HG02885 (cell line): ENCODE results near the gene ZBTB43.
"Not testable (repeated sequence)": the region's sequence is repeated elsewhere in the genome, so short reads cannot be mapped to it uniquely, and the experiment has no call there.

Experiments used
- ATAC-seq: cut with Tn5 transposase; IDR thresholded peaks from one replicate; pipeline ENCODE4 v1.9.1; 2021; ENCODE audit warnings: mild to moderate bottlenecking; ENCODE audit not compliant: unreplicated experiment, poor library complexity

Gene ZBTB43, protein sequence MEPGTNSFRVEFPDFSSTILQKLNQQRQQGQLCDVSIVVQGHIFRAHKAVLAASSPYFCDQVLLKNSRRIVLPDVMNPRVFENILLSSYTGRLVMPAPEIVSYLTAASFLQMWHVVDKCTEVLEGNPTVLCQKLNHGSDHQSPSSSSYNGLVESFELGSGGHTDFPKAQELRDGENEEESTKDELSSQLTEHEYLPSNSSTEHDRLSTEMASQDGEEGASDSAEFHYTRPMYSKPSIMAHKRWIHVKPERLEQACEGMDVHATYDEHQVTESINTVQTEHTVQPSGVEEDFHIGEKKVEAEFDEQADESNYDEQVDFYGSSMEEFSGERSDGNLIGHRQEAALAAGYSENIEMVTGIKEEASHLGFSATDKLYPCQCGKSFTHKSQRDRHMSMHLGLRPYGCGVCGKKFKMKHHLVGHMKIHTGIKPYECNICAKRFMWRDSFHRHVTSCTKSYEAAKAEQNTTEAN

DNA sequence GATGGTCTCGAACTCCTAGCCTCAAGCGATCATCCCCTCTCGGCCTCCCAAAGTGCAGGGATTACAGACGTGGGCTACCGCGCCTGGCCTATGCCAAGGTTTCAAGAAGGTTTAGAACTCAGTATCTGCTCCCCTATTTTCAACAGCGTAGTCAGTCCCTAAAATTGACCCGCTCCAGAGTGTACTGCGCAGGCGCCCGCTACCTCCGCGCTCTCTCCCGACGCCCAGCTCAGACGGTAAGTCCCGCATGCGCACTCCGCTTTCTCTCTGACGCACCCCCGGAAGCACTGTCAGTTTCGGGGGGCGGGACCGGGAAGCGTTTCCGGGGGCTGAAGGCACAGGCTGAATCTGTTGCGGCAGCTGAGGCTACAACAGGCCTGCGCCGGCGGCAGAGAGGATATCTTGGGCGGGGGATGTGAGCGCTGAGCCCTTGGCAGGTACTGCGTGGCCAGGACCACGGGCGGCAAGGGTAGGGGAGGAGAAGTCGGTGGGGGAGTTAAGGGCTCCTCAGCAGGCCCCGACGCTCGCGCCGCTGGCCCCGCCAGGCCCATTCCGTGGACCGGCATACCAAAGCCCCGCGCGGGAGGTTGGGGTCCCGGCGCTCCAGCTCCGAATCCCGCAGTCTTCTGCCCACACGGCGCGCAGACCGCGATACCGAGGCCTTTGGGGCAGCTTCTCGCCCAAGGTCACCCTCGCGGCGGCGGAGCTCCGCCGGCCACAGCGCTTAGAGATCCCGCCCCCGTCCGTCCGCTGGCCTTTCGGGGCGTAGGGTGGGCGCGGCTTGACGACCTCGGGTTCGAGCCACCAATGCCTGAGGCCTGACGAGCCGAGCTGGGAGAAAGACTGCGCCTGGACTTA, at the start of gene ZBTB43:
Gene ZBTB43, plus strand, starts transcription at position 345 of the 858 bp plus-strand sequence. CDS start 27,470 bp downstream, outside the sequence.
- peak; percentile 79 for ATAC-seq

DNA sequence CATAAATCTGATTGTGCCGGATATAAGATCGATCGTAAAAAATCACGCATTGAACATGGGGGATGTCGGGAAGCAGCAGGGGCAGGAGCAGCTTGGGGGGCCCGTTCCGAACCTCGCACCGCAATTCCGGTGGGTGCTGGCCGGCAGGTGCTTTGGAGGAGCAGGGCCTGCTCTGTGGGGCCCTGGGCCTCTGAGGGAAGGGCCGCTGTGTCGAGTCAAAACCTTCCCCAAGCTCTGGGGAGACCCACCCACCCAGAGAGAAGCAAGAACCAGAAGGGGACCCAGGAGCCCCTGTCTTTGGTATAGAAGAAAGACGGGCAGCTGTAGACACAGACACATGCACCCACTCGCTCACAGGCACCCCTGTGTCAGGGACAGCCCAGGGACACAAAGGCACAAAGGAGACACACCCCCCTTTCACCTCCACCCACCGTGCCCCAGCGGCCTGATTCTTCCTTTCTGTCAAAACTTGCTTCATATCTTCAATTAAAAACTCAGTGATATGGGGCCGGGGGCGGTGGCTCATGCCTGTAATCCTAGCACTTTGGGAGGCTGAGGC, 49.4 kb upstream of the ZBTB43 start:
- no peak for ATAC-seq

DNA sequence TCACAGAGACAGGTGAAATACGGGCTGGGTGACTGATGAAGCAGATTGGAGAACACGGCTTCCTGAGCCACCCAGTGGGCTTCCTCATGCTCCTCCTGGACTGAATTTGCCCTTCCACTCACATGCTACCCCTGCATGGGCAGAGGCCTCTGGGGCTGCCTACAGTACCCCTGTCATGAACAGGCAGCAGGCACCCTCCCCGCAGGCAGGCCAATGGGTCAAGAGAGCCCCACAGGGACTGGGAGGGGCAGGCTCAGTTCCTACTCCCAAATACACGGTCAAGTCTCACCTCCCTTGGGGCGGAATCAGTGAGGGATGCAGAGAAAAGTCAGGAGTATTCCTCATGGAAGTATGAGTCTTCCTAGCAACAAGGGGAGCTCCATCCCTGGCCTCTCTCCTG, 48.6 kb upstream of the ZBTB43 start:
- no peak for ATAC-seq

DNA sequence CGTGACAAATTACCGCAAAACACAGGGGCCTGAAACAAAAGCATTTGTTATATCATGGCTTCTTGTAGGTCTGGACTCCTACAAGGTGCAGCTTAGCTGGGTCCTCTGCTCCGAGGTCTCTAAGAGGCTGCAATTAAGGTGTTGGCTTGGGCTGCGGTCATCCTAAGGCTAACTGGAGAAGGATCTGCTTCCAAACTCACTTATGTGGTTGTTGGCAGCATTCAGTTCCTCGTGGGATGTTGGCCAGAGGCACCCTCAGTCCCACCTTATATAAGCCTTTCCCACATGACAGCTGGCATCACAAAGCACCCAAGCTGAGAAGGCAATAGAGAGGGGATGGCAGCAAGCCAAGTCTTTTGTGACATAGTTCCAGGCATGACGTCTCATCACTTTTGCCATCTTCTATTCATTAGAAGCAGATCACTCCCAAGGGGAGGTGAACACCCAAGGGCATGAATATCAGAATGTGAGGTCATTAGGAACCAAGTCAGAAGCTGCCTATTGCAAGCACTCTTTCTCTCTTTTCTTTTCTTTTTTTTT, 47.9 kb upstream of the ZBTB43 start:
- ATAC-seq = no peak

DNA sequence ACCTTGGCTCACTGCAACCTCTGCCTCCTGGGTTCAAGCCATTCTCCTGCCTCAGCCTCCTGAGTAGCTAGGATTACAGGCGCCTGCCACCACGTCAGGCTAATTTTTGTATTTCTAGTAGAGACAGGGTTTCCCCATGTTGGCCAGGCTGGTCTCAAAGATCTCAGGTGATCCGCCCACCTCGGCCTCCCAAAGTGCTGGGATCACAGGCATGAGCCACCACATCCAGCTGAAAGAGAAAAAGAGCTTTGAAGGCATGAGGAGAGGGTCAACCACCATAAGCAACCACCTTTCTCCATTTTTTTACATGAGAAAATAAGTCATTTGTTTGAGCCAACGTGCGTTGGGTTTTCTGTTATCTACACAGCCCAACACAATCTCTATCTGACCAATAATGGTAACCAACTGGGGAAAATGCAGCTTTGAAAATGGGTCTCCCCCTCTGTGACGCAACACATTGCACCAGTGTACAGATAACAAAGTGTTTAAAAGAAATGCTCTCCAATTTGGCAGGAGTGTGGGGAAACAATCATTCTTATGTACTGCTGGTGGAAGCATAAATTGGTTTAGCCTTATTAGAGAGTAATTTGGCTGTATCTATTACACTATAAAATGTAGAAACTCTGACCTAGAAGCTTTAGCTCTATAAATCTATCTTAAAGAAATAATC, 45.8 kb upstream of the ZBTB43 start:
- no peak for ATAC-seq

DNA sequence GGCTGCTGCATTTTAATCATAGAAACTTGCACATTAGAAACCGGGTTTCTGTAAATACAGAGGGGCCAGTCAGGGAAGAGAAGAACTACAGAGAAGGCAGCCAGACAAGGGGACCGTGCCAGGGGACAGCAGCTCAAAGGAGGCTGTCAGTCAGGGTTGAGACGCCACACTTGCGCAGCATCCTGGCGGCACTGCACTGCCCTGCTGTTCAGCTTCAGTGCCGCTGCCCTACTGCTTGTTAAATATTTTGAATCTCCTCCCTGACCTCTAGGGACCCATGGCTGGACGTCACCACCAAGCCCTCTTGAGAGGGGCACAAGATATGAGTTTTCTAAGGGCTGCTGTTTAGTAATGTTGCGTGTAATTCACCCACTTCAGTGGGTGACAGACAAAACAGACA, 43.6 kb upstream of the ZBTB43 start:
- no peak for ATAC-seq

DNA sequence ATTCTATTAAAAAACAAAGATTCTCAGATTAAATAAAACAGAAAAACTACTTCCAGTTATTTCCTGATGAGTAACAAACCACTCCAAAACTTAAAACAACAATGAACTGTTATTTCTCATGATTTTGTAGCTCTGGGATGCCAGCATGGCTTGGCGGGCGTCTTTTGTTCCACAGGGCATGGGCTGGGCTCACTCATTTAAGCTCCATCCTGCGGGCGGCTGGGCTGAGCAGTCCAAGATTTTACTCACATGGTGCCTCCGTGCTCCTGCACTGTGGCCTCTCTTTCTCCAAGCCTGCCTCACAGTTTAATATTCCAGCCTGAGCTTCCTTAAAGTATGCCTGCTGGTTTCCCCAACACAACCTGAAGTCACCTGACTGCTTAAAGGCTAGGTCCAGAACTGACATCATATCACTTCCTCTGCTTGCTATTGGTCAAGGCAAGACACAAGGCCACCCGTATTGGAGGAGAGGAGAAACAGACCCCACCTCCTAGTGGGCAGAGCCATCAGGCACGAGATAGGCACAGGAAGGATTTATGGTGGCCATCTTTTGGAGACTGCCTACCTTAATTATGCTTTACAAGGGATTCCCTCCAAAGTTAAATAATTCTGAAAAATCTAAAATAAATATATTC, 41.6 kb upstream of the ZBTB43 start:
- no peak for ATAC-seq

DNA sequence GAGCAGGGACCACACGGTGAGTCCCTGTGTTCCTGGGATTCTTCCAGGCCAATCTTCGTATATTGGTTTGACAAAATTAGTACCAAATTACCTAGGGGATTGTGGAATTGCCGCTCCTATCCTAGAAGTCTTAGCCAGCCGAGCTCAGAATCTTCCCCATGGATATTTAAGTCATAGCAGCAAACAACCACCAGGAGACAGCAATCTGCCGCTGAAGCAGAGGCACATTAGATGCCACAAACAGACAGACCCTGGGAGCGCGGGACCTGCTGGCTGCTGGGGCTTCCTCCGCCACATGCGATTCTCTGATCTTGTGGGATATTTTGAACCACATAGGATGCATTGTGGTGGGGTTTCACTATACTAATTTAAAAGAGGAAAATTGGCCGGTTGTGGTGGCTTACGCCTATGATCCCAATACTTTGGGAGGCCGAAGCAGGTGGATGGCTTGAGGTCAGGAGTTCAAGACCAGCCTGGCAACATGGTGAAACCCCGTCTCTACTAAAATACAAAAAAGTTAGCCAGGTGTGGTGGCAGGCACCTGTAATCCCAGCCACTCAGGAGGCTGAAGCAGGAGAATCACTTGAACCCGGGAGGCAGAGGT, 31.7 kb upstream of the ZBTB43 start:
- ATAC-seq = no peak

DNA sequence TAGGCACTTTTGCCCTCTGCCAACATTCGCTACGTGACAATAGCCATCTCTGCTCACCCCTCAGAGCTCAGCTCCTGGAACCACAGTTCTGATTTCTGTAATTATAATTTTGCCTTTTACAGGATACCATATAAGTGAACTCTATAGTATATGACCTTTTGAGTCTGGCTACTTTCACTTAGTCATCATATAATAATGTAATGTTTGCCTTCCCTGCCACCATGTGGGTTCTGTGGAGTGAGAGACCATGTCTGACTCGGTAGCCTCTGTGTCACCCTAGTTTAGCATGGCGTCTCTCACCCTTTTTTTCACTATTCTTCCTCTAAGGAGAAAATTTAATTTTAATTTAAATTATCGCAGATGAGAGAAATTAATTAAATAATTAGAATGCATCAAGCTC, 28.9 kb upstream of the ZBTB43 start:
- no peak for ATAC-seq

DNA sequence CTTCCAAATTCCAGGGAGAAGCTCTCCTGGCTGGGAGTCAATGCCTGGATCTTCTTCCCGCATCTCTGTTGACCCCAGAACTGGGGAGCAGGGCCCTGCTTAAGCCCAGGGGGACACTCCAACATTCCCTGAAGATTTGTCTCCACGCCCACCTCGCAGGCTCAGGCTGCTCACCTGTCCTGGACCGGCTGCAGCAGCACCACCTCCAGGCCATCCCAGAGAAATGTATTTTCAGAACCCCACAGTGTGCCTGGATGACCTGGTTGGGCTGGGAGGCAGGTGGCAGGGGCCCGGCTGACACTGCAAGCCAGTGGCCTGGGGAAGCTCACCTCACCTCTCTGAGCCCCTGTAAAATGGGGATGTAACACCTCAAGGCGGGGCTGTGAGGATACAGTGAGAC, 27.1 kb upstream of the ZBTB43 start:
- ATAC-seq = no peak

DNA sequence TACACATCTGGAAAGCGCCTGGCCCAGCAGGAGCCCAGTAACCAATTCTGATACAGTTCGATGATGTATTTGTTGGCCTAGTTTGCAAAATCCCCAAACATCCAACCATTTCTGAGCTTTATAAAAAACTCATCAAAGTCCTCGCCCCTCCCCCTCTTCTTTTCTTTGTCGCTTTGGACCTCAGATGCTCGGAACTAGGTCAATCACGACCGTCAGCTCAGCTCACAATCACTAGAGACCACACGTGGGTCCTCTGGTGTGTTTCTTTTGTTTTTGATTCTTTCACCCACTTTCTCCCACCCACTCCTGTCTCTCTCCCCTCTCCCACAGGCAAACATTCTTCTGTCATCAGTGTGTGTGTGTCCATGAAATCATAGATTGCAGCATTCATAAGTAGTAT, 26.7 kb upstream of the ZBTB43 start:
- ATAC-seq = no peak

DNA sequence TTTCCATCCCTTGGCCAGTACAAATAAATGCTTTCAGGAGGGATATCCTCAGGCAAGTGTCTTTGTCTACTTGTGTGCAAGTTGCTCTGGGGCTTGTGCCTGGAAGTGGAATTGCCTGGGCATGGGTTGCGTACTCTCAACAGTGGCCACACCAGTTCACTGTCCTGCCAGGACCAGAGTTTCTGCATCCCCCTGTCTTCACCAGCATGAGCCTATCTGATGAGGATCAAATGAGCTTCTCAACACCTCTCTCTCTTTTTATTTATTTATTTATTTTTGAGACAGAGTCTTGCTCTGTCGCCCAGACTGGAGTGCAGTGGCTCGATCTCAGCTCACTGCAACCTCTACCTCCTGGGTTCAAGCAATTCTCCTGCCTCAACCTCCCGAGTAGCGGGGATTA, 26.1 kb upstream of the ZBTB43 start:
- ATAC-seq = not testable (repeated sequence)

DNA sequence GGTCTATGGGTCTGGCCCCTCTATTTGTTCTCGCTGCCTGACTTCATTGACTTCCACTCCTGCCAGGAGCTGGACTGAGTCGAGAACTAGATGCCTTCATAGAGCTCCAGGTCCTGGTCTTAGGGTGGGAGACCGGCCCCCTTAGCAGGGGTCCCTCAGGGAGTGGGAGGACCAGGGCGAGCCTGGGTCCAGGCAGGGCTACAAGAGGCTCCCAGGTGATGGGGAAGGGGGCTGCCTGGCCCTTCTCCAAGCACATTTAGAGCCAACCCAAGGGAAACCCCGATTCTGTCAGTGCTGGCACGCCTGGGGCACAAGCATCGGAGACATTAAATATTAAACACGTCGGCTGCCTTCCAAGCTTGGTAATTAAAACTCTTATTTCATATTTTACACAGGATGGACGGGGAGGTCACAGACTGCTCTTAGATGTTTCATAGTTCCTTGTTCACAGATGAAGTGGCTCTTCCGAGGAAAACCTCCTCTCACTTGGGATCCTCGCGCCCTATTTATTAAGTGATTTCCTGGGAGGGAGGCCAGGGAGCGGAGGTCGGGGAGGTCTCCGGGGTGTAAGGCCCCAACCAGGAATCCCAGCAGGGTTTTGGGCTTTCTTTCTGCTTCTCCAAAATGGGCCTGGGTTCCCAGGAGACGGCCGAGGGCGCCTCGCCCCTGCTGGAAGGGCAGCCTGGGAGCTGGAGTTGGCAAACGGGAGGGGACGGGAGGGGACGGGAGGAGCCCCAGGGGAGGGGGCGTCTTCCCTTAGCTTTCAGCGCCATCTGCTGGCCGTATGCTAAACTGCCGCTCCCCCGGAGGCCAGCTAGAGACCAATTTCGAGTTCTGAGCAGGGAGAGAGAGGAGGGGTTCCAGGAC, 23.4 kb upstream of the ZBTB43 start:
- ATAC-seq = no peak

DNA sequence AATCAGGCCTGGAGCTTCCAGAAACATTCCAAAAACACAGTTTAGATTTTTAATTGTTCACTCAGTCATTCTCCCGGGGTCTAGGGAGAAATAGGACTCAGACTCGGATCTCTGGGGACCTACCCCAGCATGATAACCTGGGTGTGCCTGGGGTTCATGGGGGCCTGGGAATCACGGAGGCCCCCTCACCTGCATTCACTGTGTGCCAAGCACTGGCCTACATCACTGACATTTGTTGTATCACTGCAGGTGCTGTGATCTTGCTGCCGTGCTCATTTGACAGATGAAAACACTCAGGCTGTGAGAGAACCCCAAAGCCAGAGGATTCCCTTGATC, 22.8 kb upstream of the ZBTB43 start:
- no peak for ATAC-seq

DNA sequence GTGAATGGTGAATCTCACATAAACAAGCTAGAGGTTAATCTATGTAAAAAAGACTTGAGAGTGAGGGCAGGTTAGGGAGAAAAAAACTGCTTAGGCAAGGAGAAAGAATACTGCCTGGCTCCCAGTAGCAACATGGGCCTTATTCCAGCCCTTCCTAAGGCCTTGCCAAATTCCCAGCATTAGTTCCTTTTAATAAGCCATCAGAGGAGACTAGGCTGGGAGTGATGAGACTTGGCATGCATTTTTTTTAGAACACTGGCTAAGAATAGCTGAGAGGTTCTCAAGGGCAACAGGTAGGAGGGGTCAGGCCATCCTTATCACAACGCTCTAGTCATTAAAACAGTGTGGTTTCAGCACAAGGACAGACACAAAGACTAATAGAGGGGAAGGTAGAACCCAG, 20.9 kb upstream of the ZBTB43 start:
- ATAC-seq = no peak

DNA sequence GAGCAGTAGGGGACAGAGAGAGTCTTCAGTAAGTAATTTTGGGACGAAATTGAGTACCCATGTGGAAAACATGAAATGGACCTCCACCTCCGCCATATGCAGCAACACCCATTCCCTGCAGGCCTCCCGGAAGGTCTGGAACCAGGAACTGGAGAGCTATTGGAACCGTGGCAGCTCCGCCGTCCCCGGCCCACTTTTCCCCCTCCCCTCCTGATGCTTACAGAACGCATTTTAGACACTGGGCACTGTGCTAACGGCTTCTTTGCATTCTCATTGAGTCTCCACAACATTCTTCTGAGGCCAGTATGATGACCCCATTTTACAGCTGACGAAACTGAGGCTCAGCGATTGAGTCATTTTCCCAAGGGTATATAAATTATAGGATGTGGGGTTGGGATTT, 20.4 kb upstream of the ZBTB43 start:
- ATAC-seq = no peak

DNA sequence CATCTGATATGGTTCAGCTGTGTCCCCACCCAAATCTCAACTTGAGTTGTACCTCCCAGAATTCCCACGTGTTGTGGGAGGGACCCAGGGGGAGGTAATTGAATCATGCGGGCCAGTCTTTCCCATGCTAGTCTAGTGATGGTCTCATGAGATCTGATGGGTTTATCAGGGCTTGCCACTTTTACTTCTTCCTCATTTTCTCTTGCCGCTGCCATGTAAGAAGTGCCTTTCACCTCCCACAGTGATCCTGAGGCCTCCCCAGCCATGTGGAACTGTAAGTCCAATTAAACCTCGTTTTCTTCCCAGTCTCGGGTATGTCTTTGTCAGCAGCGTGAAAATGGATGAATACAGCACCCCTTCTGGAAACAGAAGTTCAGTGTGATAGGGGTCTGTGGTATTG, 20.0 kb upstream of the ZBTB43 start:
- not testable (repeated sequence) for ATAC-seq

DNA sequence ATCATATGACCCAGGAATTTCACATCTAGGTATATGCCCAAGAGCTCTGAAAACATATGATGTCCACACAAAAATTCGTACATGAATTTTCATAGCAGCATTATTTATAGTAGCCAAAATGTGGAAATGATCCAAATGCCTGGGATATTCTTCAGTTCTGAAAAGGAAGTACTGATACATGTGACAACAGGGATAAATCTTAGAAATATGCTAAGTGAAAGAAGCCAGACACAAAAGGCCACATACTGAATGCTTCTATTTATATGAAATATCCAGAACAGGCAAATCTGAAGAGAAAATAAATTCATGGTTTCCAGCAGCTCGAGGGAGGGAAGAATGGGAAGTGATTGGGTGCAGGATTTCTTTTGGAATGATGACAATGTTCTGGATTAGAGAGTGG, 16.8 kb upstream of the ZBTB43 start:
- ATAC-seq = no peak
